GM19239 (cell line): ENCODE data around the gene DRC7.
A peak's percentile ranks its signal among the peaks of the same experiment; 100 is the strongest.

Source experiments
- DNase-seq: peaks from one replicate; pipeline ENCODE4 v3.0.0; 2011; ENCODE audit warnings: low spot score; ENCODE audit not compliant: insufficient read length
- FAIRE-seq: peaks from 2 replicates; lab custom pipeline; 2011; peaks lifted over from hg19 to GRCh38; lab: Jason Lieb, UNC

The DRC7 gene, protein sequence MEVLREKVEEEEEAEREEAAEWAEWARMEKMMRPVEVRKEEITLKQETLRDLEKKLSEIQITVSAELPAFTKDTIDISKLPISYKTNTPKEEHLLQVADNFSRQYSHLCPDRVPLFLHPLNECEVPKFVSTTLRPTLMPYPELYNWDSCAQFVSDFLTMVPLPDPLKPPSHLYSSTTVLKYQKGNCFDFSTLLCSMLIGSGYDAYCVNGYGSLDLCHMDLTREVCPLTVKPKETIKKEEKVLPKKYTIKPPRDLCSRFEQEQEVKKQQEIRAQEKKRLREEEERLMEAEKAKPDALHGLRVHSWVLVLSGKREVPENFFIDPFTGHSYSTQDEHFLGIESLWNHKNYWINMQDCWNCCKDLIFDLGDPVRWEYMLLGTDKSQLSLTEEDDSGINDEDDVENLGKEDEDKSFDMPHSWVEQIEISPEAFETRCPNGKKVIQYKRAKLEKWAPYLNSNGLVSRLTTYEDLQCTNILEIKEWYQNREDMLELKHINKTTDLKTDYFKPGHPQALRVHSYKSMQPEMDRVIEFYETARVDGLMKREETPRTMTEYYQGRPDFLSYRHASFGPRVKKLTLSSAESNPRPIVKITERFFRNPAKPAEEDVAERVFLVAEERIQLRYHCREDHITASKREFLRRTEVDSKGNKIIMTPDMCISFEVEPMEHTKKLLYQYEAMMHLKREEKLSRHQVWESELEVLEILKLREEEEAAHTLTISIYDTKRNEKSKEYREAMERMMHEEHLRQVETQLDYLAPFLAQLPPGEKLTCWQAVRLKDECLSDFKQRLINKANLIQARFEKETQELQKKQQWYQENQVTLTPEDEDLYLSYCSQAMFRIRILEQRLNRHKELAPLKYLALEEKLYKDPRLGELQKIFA

DNA sequence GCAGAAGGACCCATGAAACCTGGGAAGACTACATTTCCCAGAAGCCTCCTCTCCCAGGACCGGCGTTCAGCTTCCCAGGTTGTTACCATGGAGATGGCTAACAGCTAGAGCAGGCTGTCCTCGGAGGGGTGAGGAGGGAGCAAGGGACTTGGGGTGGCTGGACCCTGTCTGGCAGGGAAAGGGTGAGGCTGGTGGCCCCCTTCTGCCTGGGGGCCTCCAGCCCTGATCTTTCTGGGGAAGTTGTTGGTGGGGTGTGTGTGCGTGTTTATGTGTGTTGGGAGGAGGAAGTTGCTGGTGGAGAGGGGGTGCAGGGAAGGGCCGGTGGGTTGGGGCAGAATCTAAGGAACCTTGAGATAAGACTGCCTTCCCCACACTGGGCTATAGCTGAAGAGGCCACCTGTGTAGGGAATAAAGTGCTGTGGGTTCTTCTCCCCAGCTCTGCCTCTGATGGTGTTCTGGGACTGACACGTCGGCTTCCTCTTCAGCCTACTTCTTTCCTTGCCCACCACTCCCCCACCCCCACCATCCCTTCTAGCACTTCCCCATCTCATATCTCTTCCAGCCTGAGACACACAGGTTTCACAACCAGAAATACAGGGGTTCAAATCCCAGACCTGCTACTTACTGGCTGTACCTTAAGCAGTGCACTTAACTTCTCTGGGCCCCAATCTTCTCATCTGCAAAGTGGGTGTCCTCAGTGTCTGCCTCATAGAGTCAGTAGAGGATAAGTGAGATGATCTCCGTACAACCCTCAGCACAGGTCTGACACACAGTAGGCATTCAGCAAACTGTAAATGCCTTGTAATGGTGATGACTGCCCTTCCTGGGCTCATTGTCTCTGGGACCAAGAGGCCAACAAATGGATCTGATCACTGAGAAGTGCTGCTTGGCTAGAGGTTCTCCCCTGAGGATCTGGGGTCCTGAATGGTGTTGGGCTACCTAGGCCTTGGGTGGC lies at the start of gene DRC7:
TSS of gene DRC7 (plus strand) at position 82 of the 955 bp plus-strand sequence. CDS start 3,144 bp downstream, outside the sequence.
- no peak for FAIRE-seq
- peak; percentile 52 for DNase-seq

DNA sequence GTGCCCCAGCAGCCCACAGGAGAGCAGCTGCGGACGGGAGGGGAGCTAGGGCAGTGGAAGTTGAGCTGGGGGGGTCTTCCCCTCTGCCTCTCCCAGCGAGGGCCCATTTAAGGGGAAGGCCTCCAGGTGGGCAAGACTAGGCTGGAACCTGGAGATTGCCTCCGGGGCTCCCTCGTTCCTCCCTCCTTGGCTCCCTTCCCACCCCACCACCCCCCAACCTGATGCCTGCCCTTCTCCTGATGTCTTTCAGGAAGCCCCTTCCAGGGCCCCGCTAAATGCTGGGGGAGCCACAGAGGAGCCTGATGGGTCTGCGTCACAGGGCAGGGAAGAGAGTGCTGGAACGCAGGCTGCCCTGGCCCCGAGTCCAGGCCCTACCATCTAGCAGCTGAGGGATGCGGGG lies 49.4 kb upstream of the DRC7 start:
- DNase-seq: no peak
- FAIRE-seq: no peak

DNA sequence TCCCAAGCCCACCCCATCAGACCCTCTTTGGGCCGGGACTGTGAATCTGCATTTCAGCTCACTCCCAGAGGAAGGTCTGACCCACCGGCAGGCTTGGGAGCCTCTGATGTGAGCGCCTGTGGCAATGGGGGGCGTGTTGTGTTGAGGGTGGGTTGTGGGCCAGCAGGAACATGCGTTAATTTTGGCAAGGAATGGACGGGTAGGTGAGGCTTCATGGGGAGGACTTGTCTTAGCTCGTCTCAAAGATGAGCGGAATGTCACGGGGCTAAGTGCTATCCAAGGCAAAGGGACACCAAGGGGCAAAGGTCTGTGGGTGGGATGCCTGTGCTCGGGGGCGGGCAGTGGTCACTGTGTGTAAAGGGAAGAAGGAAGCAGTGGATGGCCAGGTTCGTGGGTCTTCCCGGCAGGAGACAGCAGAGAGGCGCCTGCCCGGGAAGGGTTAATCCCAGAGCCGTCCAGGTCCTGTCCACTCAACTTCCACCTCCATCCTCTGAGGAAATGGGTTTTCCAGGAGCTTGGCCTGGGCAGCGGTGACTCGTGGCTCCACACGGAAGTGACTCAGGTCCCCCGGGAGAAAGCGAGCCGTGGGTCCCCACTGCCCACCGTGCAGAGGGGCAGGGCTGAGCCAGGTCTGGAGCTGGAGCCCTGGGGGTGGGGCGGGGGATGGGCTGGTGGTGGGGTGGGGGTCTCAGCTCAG lies 48.8 kb upstream of the DRC7 start:
- DNase-seq: no peak
- FAIRE-seq: no peak

GRCh38 chr16:57646388-57647039 lies 48.1 kb upstream of the DRC7 start:
- no peak for DNase-seq
- FAIRE-seq: no peak

DNA sequence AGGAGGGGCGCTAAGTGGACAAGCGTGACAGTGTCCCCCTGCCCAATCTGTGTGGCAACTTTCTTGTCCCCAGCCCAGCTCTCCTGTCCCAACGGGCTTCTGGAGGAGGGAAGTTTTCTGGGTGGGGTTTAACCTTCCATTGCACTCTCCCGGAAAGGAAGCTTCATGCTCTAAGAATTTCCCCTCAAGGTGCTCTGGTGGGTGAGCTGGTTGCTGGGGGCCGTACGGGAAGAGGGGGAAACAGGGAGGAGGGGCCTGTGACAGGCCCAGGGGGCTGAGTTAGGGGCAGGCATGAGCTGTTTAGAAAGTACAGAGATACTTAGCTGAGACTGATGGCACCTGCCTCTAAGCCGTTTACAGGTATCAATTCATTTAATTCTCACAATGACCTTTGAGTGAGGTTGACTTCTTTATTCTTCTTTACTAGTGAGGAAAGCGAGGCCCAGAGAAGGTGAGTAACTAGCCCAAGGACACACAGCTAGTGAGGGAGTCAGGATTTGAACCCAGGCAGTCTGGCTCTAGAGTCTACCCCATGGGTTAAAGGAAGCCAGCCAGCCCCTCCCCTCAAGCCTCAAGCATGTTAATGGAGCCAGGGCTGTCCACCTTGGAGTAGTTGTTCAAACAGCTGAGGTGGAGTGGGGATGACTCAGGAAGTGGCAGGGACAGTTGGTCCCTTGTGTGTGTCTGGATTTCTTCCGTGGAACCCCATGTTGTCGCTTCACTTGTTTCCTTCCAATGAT lies 47.3 kb upstream of the DRC7 start:
- FAIRE-seq: peak; percentile 76
- DNase-seq: no peak

DNA sequence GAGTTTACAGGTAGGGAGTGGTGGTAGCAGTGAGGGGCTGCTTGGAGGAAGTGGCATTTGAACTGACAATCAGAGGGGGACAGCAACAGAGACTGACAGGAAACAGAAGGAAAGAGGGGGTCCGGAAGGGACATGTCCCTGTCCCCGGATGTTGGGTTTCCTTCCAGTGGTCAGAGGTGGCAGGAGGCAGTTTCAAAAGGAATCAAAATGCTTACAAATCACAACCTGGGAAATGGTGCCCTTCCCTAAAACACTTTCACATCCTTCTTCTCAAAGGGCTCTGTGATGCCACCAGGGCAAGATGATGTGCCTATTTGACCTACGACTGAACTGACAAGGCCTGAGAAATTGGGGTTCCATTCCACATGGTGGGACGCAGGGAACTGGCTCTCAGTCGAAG lies 46.5 kb upstream of the DRC7 start:
- DNase-seq: peak; percentile 34
- peak; percentile 53 for FAIRE-seq

DNA sequence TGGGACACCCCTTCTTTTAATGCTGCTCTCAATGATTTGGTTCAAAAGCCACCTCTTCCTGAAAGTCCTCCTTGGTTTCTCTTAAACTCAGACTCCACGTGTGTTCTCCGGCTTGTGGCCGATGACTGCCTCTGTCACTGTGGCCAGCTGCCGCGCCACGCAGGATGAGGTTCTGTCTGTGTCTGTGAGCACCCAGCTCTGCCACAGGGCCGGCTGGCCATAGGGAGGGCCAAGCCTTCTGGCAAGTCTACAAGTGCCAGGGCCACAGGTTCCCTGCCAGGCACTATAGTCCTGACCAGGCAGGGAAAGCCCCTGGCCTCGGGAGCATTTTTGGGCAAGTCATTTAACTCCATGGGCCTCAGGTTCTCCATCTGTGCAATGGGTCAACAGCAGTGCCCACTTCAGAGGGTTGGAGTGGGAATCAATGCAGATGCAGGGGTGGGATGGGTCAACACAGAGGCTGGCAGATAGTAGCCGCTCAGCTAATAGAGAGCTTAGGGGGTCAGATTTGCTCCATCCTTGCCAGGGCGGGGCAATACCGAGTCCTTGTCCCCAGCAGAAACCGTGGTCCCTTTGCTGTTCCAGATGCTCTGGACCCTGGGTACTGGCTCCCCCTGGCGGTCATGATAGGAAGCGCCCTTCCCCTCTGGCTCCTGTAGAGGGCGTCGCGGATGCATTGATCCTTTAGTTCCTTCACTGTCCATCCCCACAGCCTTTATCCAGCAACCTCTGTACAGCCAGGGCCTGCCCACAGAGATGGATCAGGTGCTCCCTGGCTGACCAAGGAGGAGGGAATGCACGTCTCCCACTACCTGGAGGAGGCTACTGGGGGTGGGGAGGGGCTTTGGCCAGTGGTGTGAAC lies 45.8 kb upstream of the DRC7 start:
- FAIRE-seq (peak; percentile 77), DNase-seq (peak; percentile 95)

DNA sequence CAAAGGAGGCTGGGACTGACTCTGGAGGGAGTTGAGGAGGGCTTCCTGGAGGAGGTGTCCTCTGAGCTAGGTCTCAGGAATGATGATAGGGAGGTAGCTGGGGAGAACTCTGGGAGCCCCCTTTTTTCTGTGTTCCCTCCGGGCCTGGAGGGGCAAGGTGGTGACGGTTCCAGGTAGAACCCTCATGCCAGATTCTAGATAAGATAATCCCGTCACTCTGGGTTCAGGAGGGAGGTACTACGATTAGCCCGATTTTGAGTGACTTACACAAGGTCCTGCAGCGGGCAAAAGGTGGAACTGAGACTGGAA lies 45.2 kb upstream of the DRC7 start:
- FAIRE-seq: no peak
- DNase-seq: no peak

- no peak for DNase-seq
- FAIRE-seq: no peak
Observed at GRCh38 chr16:57649846-57650245, 44.8 kb upstream of the DRC7 start.

- DNase-seq: no peak
- FAIRE-seq: no peak
Observed at GRCh38 chr16:57651344-57652333, 43.0 kb upstream of the DRC7 start.

DNA sequence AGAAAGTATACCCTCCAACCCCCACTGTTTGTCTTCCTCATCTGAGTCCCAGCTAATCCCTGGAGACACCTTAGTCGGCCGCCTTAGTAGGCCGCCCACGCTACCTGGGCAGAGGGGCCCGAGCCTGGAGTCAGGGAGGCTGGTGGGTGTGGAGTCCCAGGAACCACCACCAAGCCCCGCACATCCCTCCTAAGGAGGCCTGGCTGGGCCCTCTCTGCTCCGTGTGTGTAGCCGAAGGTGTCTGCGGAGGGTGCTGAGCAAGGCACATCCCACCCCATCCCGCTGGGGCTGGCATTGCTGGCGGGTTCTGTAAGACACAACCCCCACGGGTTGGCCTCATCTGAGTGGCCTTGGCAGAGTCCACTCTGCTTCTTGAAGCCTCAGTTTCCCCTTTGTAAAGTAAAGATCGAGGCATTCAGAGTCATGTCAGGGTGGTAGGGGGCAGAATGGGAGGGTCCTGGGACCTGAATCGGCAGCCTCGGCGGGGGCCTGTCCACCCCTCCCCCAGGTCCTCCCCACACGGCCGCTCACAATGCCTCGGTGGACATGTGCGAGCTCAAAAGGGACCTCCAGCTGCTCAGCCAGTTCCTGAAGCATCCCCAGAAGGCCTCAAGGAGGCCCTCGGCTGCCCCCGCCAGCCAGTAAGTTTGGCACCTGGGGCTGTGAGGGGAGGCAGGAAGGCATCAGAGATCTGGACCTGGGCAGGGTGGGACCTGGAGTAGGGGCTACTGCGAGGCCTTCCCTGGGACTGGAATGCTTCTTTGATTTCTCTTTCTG lies 41.7 kb upstream of the DRC7 start:
- no peak for FAIRE-seq
- no peak for DNase-seq

GRCh38 chr16:57653936-57654335 lies 40.7 kb upstream of the DRC7 start:
- FAIRE-seq: no peak
- DNase-seq: no peak

DNA sequence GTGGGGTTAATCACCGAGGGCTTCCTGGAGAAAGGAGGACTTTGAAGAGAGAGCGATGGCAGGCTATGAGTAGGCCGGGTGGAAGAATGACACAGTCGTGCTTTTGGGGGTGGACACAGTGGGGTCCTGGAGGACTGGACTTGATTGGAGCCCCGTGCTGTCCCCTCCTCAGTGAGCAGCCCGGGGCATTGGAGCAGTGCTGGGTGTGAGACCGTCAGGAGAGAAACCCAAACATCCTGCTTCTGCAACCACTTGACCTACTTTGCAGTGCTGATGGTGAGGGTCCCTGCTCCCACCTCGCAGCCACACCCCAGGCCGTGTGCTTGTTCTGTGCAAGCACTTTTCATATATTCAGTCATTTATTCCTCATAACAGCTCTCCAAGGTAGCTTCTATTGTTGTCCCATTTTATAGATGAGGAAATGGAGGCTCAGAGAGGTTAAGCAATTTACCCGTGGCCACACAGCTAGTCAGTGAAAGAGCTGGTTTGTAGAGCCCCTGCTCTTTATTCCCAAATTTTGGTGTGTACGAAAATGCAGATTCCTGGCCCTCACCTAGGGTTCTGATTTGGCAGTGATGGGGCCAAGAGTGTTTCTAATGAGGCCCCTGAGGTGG lies 38.2 kb upstream of the DRC7 start:
- DNase-seq (no peak), FAIRE-seq (no peak)

- FAIRE-seq (no peak), DNase-seq (no peak)
Observed at GRCh38 chr16:57657228-57657627, 37.4 kb upstream of the DRC7 start.

GRCh38 chr16:57658130-57658877 lies 36.3 kb upstream of the DRC7 start:
- FAIRE-seq: no peak

More at GRCh38 chr16:57658130-57658877, 36.3 kb upstream of the DRC7 start:
- no peak for DNase-seq
